NCI-H1930 (cell line): Measurements from ENCODE around the gene SPINT4.
"Not testable (repeated sequence)": the region's sequence is repeated elsewhere in the genome, so short reads cannot be mapped to it uniquely, and the experiment has no call there.

ENCODE experiments used
- DNase-seq, 2 experiments: peaks; one replicate each; lab custom pipeline; 2025; lab: John Stamatoyannopoulos, UW

SPINT4 gene

DNA sequence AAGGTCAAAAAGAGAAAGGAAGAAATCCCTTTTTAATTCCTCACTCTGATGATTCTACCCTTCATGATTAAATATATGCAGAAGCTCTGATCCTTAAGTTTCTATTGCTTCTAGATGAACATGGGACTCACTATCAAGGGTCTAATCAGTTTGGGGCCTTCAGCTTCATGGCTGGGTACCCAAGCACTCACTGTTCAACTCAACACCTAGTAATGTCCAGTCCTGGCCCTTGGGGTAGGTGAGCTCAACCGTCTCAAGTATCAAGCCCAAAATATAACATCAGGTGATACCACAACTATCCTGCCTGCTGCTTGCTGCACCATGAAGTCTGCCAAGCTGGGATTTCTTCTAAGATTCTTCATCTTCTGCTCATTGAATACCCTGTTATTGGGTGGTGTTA lies at the start of gene SPINT4:
TSS of gene SPINT4 (plus strand) at position 301 of the 400 bp plus-strand sequence. CDS start at position 322, 21 bp downstream.
- DNase-seq: no peak

DNA sequence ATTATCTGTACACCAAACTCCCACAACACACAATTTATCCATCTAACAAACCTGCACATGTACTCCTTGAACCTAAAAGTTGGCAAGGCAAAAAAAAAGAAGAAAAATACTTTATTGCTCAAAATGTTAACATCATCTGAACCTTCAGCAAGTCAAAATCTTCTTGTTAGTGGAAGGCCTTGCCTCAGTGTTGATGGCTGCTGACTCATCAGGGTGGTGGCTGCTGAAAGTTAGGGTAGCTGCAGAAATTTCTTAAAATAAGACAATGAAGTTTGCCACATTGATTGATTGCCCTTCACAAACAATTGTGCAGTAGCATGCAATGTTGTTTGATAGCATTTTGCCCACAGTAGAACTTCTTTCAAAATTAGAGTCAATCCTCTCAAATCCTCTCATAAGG lies 49.4 kb upstream of the SPINT4 start:
- DNase-seq: no peak

DNA sequence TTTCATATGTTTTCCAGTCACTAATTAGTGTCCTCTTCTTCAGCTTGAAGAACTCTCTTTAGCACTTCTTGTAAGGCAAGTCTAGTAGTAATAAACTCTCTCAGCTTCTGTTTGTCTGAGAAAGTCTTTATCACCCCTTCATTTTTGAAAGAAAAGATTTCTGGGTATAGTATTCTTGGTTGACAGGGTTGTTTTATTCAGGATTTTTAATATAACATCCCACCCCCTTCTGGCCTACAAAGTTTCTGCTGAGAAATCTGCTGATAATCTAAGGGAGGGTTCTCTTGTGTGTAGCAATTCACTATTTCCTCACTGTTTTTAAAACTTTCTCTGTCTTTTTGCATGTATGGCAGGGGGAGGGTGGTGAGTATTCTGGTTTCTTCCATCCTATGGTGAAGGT lies 42.5 kb upstream of the SPINT4 start:
- no peak for DNase-seq

DNA sequence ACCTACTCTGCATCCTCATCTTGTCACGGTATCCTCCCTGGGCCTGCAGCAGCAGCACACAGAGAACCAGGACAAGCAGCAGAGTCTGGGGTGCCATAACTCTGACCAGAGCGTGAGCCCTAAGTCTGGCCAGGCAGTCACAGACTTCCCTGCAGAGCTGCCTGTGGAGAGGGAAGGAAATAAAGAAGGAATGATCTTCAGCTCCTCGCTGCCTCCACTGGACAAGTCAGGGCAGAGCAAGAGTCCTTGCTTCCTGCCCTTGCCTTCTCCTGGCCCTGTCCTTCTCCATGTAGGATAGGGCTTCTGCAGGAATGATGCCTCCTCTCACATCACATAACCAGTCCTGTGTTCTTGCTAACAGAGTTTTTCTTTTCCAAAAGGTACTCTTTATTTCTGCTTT lies 36.3 kb upstream of the SPINT4 start:
- DNase-seq: no peak

DNA sequence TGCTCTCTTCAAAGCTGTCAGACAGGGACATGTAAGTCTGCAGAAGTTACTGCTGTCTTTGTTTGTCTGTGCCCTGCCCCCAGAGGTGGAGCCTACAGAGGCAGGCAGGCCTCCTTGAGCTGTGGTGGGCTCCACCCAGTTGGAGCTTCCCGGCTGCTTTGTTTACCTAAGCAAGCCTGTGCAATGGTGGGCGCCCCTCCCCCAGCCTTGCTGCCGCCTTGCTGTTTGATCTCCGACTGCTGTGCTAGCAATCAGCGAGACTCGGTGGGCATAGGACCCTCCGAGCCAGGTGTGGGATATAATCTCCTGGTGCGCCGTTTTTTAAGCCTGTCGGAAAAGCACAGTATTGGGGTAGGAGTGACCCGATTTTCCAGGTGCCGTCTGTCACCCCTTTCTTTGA lies 28.8 kb upstream of the SPINT4 start:
- DNase-seq: not testable (repeated sequence)

DNA sequence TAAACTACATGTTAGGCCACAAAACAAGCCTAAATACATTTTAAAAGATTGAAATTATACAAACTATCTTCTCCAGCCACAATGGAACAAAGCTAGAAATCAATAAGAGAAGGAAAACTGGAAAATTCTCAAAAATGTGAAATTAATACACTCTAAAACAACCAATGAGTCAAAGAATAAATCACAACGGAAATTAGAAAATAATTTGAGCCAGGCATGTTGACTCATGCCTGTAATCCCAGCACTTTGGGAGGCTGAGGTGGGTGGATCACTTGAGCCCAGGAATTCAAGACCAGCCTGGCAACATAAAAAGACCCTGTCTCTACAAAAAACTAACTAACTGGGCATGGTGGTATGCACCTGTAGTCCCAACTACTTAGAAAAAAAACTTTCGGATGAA lies 26.7 kb upstream of the SPINT4 start:
- no peak for DNase-seq

DNA sequence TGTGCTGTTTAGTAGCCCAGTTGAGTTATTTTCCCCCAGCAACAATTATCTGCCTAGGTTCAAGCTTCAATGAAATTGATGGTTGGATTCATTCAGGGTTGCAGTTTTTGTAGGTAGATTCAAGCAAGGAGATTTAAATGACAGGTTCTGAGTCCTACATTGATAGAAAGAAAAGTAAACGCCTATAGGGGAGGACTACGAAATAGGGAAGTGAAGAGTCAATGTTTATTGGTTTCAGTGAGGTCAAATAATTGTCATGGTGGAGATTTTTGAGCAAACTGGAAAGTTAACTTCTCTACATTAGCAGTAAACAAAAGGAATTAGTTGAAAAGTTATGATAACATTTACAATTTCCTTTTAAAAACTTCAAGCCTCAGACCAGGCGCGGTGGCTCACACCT lies 21.0 kb upstream of the SPINT4 start:
- no peak for DNase-seq

DNA sequence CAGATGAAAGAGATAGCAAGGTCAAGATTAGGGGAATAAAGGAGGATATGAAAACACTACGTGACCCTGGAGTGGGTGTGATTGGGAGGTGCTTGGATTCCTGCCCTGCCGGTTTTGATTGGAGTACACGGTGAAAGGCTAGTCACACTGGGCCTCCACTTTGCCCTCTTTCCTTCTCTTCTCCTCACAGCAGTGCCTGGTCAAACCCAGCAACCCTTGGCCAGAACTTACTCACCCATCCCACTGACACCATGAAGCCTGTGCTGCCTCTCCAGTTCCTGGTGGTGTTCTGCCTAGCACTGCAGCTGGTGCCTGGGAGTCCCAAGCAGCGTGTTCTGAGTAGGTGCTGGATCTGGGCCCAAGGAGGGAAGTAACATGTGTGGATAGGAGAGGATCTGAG lies 20.3 kb upstream of the SPINT4 start, which contains the start of gene WFDC13:
TSS of gene WFDC13 (plus strand) at position 166 of the 400 bp plus-strand sequence. CDS start at position 252, 86 bp downstream.
- no peak for DNase-seq

DNA sequence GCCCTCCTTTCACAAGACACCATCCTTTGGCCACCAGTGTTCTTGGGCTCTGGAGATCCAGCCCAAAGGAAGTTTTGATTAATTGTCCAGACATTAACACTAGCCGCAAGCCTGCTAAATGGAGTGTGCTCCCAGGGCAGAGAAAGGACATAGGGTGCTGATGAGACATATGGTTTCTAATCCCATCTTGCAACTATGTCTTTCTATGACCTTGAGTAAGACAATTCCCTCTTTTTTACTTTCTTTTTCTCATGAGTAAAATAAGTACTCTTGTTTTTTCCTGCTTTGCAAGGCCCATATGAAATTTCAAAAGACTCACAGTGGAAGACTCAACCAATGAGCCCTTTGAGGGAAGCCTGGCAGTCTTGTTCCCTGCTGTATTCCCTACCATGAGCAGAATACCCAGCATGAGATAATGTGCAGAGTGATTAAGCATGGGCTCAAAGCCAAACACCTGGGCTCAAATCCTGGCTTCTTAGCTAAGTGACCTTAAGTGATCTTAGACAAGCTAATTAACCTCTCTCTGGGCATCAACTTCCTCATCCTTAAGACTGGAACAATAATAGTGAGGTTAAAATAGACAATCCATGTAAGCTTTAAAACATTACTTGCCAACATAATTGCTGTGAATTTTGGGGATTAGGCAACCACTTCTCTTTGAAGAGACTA lies 17.0 kb upstream of the SPINT4 start, which contains the start of gene WFDC10B:
TSS of gene WFDC10B (minus strand) at position 51 of the 669 bp plus-strand sequence. CDS start 19,027 bp downstream, outside the sequence.
- DNase-seq: no peak

DNA sequence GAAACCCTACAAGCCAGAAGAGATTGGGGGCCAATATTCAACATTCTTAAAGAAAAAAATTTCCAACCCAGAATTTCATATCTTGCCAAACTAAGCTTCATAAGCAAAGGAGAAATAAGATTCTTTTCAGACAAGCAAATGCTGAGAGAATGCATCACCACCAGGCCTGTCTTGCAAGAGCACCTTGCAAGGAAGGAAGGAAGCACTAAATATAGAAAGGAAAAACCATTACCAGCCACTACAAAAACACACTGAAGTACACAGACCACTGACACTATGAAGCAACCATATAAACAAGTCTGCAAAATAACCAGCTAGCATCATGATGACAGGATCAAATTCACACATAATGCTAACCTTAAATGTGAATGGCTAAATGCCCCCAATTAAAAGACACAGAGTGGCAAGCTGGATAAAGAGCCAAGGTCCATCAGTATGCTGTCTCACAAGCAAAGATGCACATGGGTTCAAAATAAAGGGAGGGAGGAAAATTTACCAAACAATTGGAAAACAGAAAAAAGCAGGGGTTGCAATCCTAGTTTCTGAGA lies 5.9 kb upstream of the SPINT4 start:
- DNase-seq: not testable (repeated sequence)

DNA sequence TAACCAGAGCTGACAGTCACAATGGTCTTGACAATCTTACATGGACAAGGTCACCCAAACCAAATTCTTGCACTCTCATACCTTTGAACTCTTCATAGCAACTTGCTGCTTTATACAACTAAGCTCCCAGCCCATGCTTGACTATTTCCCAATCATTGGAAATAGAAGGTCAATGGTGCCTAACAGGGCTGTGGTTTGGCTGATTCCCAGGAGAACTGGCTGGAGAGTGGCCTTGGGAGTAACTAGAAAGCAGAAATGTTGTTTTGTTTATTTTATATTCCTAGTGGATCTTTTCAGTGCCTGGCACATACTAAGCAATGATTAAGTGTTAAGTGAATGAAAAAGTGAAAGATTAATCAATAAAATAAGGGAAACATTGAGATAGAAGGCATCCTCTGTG lies 3.0 kb downstream of the SPINT4 start:
- DNase-seq: no peak

DNA sequence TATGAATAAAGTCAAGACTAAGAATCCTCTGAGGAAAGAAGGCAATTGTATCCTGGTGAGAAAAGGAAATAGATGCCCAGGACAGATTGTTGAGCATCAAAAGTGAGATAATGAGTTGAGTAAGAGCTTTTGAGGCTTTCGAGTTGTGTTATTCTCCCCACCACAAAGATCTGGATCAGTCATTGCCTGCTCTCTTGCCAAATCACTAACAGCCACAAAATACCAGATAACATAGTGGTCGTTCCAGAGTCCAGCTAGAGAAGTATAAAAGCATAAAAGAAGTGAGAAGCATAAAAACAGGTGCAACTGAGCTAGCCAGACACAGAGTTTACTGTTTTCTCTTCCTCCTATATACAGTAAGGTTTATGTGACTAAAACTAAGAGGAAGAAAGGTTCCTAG lies 4.9 kb downstream of the SPINT4 start:
- DNase-seq: no peak

DNA sequence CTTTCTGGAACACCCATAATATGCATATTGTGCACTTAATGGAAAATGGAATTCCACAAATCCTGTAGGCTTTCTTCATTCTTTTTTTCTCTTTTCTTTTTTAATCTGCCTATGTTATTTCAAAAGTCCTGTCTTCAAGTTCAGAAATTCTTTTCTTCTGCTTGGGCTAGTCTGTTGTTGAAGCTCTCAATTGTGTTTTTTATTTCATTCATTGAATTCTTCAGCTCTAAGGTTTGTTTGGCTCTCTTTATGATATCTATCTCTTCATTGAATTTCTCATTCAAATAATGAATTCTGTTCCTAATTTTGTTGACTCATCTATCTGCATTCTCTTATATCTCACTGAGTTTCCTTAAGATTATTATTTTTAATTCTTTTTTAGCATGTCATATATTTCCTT lies 10.1 kb downstream of the SPINT4 start:
- no peak for DNase-seq

DNA sequence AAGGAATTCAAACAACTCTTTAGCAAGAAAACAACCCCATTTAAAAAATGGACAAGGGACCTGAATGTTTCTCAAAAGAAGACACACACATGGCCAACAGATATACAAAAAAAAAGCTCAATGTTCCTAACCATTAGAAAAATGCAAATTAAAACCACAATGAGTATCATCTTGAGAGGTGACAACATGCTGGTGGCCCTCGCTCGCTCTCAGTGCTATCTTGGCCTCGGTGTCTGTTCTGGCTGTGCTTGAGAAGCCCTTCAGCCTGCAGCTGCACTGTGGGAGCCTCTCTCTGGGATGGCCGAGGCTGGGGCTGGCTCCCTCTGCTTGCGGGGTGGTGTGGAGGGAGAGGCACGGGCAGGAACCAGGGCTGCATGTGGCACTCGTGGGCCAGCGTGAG lies 13.4 kb downstream of the SPINT4 start:
- DNase-seq: no peak

DNA sequence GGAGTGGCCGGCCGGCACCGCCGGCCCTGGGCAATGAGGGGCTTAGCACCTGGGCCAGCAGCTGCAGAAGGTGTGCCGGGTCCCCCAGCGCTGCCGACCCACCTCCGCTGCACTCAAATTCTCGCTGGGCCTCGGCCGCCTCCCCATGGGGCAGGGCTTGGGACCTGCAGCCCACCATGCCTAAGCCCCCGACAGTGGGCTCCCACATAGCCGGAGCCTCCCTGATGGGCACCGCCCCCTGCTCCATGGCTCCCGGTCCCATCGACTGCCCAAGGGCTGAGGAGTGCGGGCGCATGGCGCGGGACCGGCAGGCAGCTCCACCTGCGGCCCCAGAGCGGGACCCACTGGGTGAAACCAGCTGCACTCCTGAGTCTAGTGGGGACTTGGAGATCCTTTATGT lies 13.8 kb downstream of the SPINT4 start:
- no peak for DNase-seq

DNA sequence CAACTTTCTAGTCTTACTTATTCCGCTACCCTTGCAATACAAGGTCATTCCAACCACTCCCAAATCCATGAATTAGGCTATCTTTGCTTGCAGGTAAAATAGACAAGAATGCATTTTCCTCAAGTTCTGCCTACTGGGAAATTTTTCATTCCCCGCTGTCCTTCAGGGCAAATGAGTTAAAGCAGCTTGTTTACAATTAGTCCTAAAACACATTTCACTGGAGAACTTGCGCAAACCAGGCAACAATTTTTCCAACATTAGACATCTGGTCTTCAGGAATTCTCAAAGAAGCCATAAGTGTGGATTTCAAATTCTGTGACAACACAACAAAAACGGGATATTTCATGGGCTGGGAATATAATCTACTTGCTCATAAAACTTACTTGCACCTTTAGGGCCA lies 20.4 kb downstream of the SPINT4 start:
- no peak for DNase-seq

DNA sequence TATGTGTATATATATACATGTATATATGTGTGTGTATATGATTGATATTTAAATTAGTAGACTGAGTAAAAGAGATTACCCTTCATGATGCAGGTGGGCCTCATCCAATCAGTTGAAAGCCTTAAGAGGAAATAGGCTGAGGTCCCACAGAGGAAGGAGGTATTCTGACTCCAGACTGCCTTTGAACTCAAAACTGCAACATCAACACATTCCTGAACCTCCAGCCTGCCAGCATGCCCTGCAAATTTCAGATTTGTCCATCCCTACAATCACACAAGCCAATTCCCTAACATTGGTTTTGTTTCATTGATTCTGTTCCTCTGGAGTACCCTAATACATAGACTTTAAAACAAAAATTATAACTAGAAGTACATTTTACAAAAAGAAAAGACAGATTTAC lies 22.9 kb downstream of the SPINT4 start:
- no peak for DNase-seq

DNA sequence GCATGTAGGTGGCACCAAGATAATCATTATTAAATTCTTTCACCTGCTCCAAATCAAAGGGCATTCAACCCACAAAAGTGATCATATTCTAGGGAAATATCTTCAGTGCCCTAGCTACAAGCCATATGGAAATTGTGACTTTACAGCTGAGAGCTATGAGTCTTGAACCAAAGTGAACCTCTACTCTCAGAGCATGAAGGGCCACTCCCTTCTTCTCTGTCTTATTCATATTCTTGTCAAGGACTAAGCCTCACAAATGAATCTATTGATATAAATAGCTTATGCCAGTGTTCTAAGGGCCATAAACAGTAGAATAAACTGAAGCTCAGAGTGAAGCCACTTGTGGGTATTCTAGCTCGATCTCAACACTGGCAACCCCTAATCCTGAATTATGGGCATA lies 29.6 kb downstream of the SPINT4 start:
- no peak for DNase-seq

DNA sequence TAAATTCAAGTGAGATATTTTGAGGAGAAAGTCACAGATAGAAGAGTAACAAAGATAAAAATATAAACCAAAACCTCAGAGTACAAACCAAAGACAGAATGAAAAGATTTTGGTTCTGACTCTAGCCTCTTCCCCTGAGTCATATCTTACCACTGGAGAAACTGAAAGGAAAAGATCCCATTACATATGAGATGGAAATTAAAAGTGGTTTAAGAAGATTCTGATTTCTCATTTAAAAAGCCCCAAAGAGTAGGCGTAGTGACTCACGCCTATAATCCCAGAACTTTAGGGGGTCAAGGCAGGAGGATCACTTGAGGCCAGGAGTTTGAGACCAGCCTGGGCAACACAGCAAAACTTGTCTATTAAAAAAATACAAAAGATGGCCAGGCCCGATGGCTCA lies 30.6 kb downstream of the SPINT4 start:
- no peak for DNase-seq

DNA sequence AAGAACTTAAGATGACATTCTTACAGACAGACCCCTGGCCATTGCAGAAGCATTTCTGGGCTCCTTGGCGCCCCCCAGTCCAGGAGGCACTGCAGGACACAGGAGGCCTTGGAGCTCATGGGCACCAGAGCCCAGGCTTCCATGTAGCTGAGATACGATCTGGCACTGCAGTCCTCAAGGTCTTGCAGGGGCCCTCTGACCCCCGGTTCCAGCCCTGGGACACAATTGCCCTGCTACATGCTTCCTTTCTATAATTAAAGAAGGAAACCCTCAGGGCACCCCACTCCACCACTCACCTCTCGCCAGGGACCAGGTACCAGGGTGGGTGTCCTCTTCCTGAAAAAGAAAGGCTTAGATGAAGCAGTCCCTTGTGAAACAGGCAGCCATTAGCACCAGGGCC lies 35.9 kb downstream of the SPINT4 start:
- no peak for DNase-seq

DNA sequence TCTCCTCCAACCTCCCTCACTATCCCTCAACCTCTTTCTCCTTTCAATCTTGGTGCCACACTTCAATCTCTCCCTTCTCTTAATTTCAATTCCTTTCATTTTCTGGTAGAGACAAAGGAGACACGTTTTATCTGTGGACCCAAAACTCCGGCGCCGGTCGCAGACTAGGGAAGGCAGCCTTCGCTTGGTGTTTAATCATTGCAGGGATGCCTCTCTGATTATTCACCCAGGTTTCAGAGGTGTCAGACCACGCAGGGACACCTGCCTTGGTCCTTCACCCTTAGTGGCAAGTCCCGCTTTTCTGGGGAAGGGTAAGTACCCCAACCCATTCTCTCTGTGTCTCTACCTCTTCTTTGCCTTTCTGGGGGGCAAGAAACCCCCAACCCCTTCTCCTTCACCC lies 37.8 kb downstream of the SPINT4 start:
- not testable (repeated sequence) for DNase-seq

DNA sequence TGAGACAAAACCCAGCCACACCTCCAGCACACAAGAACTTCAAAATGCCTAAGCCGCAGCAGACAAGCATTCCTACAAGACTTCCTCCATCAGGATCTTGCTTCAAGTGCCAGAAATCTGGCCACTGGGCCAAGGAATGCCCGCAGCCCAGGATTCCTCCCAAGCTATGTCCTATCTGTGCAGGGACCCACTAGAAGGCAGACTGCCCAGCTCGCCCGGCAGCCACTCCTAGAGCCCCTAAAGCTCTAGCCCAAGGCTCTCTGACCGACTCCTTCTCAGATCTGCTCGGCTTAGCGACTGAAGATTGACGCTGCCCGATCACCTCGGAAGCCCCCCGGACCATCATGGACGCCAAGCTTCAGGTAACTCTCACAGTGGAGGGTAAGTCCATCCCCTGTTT lies 39.8 kb downstream of the SPINT4 start:
- DNase-seq: not testable (repeated sequence)

DNA sequence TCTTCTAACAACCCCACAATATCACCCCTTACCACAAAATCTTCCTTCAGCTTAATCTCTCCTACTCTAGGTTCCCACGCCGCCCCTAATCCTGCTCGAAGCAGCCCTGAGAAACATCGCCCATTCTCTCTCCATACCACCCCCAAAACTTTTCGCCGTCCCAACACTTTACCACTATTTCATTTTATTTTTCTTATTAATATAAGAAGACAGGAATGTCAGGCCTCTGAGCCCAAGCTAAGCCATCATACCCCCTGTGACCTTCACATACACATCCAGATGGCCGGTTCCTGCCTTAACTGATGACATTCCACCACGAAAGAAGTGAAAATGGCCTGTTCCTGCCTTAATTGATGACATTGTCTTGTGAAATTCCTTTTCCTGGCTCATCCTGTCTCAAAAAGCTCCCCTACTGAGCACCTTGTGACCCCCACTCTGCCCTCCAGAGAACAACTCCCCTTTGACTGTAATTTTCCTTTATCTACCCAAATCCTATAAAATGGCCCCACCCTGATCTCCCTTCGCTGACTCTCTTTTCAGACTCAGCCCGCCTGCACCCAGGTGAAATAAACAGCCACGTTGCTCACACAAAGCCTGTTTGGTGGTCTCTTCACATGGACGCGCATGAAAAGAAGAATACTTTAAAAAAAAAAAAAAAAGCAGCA lies 42.6 kb downstream of the SPINT4 start:
- DNase-seq: not testable (repeated sequence)
